ENCODE data around the gene CDH4. TPM values are rescaled to one million over a fixed set of nuclear protein-coding genes. Genes with fewer than 3 reads are reported as not detected.

Gene CDH4
- total and polyA plus RNA-seq, 3 experiments from 2014 or later, result 0.22 TPM; not detected in 2

GRCh38 chr20:61507778-61508177 is 255.7 kb downstream of the CDH4 start:
- CTCF ChIA-PET, result no interaction called here
- no peaks in the 10 kb centered on the region for H3K4me1 ChIP-seq (ENCODE audit: insufficient read depth, low read length)
- Mint-ChIP-seq H3K27ac (no peak overlapping the region), H3K9me3 (no peaks in the 10 kb centered on the region), H3K4me3 (no peak overlapping the region), H3K27me3 (peaks cover 2 to 3% of the 10 kb centered on the region in 2 donors), H3K36me3 (no peaks in the 10 kb centered on the region), H3K4me1 (no peaks in the 10 kb centered on the region)
- no peak overlapping the region for H3K27ac ChIP-seq (ENCODE audit: low read depth, low read length)
- no peaks in the 10 kb centered on the region for H3K36me3 ChIP-seq (ENCODE audit: insufficient read depth, low read length)
- H3K27me3 ChIP-seq (ENCODE audit: insufficient read depth, low read length, poor library complexity, severe bottlenecking), result no peaks in the 10 kb centered on the region
- no peak overlapping the region for H3K4me3 ChIP-seq (ENCODE audit: low read length)
- DNase-seq, result no peak
- no peaks in the 10 kb centered on the region for H3K9me3 ChIP-seq (ENCODE audit: low read length)
- POLR2A ChIA-PET, result no interaction called here

DNA sequence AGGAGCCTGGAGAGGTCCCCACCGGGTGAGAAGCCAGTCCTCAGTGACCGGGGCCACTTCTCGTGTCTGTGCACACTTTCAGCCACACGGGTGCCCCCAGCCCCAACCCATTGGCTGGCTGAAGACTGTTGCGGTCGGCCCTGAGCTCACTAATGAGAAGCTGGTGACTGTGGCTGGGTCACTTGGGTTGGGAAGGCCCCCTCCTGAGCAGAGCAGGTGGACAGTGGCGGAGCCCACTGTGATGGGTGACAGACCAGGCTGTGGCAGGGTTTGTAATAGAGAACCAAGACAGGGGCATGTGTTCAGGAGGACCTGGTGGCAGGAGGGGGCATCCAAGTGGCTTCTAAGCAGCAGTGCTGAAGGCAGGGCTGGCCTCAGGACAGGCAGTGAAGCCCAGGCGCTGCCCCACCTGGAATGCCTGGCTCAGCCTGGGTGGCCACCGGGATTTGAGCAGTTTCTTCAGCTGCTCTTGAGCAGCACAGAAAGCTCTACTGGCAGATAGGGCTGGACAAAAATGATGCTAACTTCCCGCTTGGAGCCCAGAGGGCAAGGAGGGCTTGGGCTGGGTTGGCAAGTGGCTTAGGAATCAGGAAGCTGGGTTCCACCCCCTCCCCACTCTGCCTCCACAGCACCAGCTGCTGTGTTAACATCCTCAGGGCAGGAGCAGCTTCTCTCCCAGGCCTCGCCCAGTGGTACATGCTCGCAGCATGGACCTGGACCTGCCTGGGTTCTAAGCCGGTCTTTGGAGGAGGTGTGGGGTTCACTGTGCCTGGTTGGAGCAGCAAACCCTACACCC is 256.4 kb downstream of the CDH4 start:
- Mint-ChIP-seq H3K4me3 (no peak overlapping the region), H3K36me3 (no peaks in the 10 kb centered on the region), H3K9me3 (peaks cover 0 to under 1% (median 0%) of the 10 kb centered on the region in 5 donors), H3K27me3 (peaks cover 2 to 3% of the 10 kb centered on the region in 2 donors), H3K4me1 (no peaks in the 10 kb centered on the region), H3K27ac (no peak overlapping the region)
- ChIA-PET POLR2A (no interaction called here), CTCF (no interaction called here)
- Histone ChIP-seq H3K4me3 (ENCODE audit: low read length) (no peak overlapping the region), H3K4me1 (ENCODE audit: insufficient read depth, low read length) (no peaks in the 10 kb centered on the region), H3K27ac (ENCODE audit: low read depth, low read length) (no peak overlapping the region), H3K36me3 (ENCODE audit: insufficient read depth, low read length) (no peaks in the 10 kb centered on the region), H3K27me3 (ENCODE audit: insufficient read depth, low read length, poor library complexity, severe bottlenecking) (no peaks in the 10 kb centered on the region), H3K9me3 (ENCODE audit: low read length) (no peaks in the 10 kb centered on the region)
- DNase-seq, result no peak

DNA sequence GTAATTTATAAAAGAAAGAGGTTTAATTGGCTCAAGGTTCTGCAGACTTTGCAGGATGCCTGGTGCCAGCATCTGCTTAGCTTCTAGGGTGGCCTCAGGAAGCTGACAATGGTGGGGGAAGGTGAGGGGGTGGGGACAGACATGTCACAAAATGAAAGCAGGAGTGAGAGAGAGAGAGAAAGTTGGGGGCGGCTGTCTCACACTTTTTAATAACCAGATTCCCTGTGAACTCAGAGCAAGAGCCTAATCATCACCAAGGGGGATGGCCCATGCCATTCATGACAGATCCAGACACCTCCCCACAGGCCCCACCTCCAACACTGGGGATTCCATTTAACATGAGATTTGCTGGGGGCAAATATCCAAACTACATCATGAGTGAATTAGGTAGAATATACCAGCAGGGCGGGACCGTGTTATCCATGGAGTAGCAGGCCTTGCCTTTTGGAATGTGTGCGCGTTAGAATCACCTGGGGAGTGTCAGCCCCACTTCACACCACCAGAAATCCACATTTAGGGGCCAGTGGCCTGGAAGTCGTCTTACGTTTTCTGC is 258.8 kb downstream of the CDH4 start:
- ChIA-PET POLR2A (no interaction called here), CTCF (no interaction called here)
- DNase-seq, result no peak
- Histone ChIP-seq H3K27me3 (ENCODE audit: insufficient read depth, low read length, poor library complexity, severe bottlenecking) (no peaks in the 10 kb centered on the region), H3K4me3 (ENCODE audit: low read length) (no peak overlapping the region), H3K27ac (ENCODE audit: low read depth, low read length) (no peak overlapping the region), H3K36me3 (ENCODE audit: insufficient read depth, low read length) (no peaks in the 10 kb centered on the region), H3K4me1 (ENCODE audit: insufficient read depth, low read length) (no peaks in the 10 kb centered on the region), H3K9me3 (ENCODE audit: low read length) (no peaks in the 10 kb centered on the region)
- Mint-ChIP-seq H3K27ac (no peak overlapping the region), H3K27me3 (peaks cover 0 to 4% of the 10 kb centered on the region in 2 donors), H3K36me3 (no peaks in the 10 kb centered on the region), H3K4me3 (no peak overlapping the region), H3K4me1 (no peaks in the 10 kb centered on the region), H3K9me3 (peaks cover 0 to 3% (median 0%) of the 10 kb centered on the region in 5 donors)

DNA sequence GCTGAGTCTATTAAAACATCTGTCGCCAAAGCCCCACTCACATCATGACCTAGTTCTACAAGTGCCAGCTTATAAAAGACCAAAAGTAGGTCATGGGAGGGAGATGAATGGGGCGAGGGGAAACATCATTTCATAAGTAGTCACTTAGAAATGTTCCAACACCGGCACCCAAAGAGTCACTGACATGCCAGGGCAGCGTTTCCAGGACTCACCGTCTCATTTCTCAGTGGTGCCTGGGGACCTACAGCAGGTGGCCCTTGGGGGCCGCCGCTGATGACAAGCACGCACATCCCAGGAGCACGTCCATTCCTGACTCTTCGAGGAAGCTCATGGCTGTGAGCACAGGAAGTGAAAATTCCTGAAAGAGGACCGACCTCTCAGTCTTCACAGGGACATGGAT is 260.4 kb downstream of the CDH4 start:
- DNase-seq, result no peak
- Histone ChIP-seq H3K4me1 (ENCODE audit: insufficient read depth, low read length) (no peaks in the 10 kb centered on the region), H3K9me3 (ENCODE audit: low read length) (no peaks in the 10 kb centered on the region), H3K36me3 (ENCODE audit: insufficient read depth, low read length) (no peaks in the 10 kb centered on the region), H3K4me3 (ENCODE audit: low read length) (no peak overlapping the region), H3K27ac (ENCODE audit: low read depth, low read length) (no peak overlapping the region), H3K27me3 (ENCODE audit: insufficient read depth, low read length, poor library complexity, severe bottlenecking) (no peaks in the 10 kb centered on the region)
- POLR2A ChIA-PET, result no interaction called here
- no peaks in the 10 kb centered on the region for H3K4me1 Mint-ChIP-seq
- no peak overlapping the region for H3K4me3 Mint-ChIP-seq
- H3K36me3 Mint-ChIP-seq, result no peaks in the 10 kb centered on the region
- H3K27ac Mint-ChIP-seq, result no peak overlapping the region
- H3K9me3 Mint-ChIP-seq, result peaks cover 0 to 3% (median 0%) of the 10 kb centered on the region in 5 donors
- CTCF ChIA-PET, result no interaction called here
- peaks cover 0 to 6% of the 10 kb centered on the region in 2 donors for H3K27me3 Mint-ChIP-seq

GRCh38 chr20:61513124-61514017 is 261.3 kb downstream of the CDH4 start:
- Mint-ChIP-seq H3K4me3 (no peak overlapping the region), H3K27me3 (peaks cover 0 to 6% of the 10 kb centered on the region in 2 donors), H3K4me1 (no peaks in the 10 kb centered on the region), H3K27ac (no peak overlapping the region), H3K9me3 (peaks cover 0 to 3% (median 0%) of the 10 kb centered on the region in 5 donors), H3K36me3 (no peaks in the 10 kb centered on the region)
- no peaks in the 10 kb centered on the region for H3K4me1 ChIP-seq (ENCODE audit: insufficient read depth, low read length)
- H3K27ac ChIP-seq (ENCODE audit: low read depth, low read length), result no peak overlapping the region
- DNase-seq, result no peak
- no peaks in the 10 kb centered on the region for H3K36me3 ChIP-seq (ENCODE audit: insufficient read depth, low read length)
- POLR2A ChIA-PET, result no interaction called here
- no peaks in the 10 kb centered on the region for H3K27me3 ChIP-seq (ENCODE audit: insufficient read depth, low read length, poor library complexity, severe bottlenecking)
- H3K4me3 ChIP-seq (ENCODE audit: low read length), result no peak overlapping the region
- CTCF ChIA-PET, result no interaction called here
- no peaks in the 10 kb centered on the region for H3K9me3 ChIP-seq (ENCODE audit: low read length)

DNA sequence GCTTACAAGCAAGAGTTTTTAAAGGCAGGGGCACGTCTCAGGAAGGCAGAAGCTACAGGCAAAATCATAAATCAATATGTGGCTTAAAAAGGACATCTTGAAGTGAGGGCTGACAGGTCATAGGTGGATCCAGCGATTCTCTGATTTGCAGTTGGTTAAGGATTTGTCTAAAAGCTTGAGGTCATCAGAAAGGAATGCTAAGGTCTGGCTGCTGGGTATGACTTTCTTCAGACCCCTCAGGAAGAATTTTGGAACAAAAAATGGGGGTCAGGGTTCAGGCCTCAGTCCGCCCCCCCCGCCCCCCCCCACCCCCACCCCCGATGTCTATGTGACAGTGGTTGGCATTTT is 261.9 kb downstream of the CDH4 start:
- Mint-ChIP-seq H3K4me1 (no peaks in the 10 kb centered on the region), H3K27ac (no peak overlapping the region), H3K9me3 (peaks cover 0 to 6% (median 0%) of the 10 kb centered on the region in 5 donors), H3K4me3 (no peak overlapping the region), H3K27me3 (peaks cover 0 to 6% of the 10 kb centered on the region in 2 donors), H3K36me3 (no peaks in the 10 kb centered on the region)
- Histone ChIP-seq H3K9me3 (ENCODE audit: low read length) (no peaks in the 10 kb centered on the region), H3K36me3 (ENCODE audit: insufficient read depth, low read length) (no peaks in the 10 kb centered on the region), H3K4me1 (ENCODE audit: insufficient read depth, low read length) (no peaks in the 10 kb centered on the region), H3K4me3 (ENCODE audit: low read length) (no peak overlapping the region), H3K27me3 (ENCODE audit: insufficient read depth, low read length, poor library complexity, severe bottlenecking) (no peaks in the 10 kb centered on the region), H3K27ac (ENCODE audit: low read depth, low read length) (no peak overlapping the region)
- DNase-seq, result no peak
- POLR2A ChIA-PET, result no interaction called here
- CTCF ChIA-PET, result no interaction called here

DNA sequence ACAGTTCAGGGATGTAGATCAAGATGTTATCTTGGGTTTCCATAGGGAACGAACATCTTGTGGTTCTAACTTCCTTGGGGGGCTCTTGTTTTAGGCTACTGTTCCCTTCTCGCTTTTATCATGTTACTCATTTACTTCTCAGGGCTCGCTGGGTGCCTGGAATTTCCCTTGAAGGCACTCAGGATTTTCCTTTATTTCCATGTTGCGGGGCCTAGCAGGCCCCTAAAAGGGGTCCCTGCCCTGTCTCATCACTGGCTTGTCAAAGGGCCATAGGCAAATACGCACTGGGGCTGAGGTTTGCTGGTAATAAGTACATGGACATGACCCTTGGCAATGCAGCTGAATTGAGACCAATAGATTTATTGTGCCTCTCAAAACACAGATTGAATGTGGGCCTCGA is 262.3 kb downstream of the CDH4 start:
- no peak for DNase-seq
- Mint-ChIP-seq H3K9me3 (peaks cover 0 to 6% (median 0%) of the 10 kb centered on the region in 5 donors), H3K36me3 (no peaks in the 10 kb centered on the region), H3K27me3 (peaks cover 0 to 6% of the 10 kb centered on the region in 2 donors), H3K4me3 (no peak overlapping the region), H3K27ac (no peak overlapping the region), H3K4me1 (no peaks in the 10 kb centered on the region)
- ChIA-PET POLR2A (no interaction called here), CTCF (no interaction called here)
- Histone ChIP-seq H3K4me3 (ENCODE audit: low read length) (no peak overlapping the region), H3K27me3 (ENCODE audit: insufficient read depth, low read length, poor library complexity, severe bottlenecking) (no peaks in the 10 kb centered on the region), H3K36me3 (ENCODE audit: insufficient read depth, low read length) (no peaks in the 10 kb centered on the region), H3K4me1 (ENCODE audit: insufficient read depth, low read length) (no peaks in the 10 kb centered on the region), H3K9me3 (ENCODE audit: low read length) (no peaks in the 10 kb centered on the region), H3K27ac (ENCODE audit: low read depth, low read length) (no peak overlapping the region)

GRCh38 chr20:61514805-61515505 is 262.9 kb downstream of the CDH4 start:
- Histone ChIP-seq H3K27ac (ENCODE audit: low read depth, low read length) (no peak overlapping the region), H3K27me3 (ENCODE audit: insufficient read depth, low read length, poor library complexity, severe bottlenecking) (no peaks in the 10 kb centered on the region), H3K9me3 (ENCODE audit: low read length) (no peaks in the 10 kb centered on the region), H3K4me3 (ENCODE audit: low read length) (no peak overlapping the region), H3K36me3 (ENCODE audit: insufficient read depth, low read length) (no peaks in the 10 kb centered on the region), H3K4me1 (ENCODE audit: insufficient read depth, low read length) (no peaks in the 10 kb centered on the region)
- CTCF ChIA-PET, result no interaction called here
- Mint-ChIP-seq H3K27me3 (peaks cover 0 to 6% of the 10 kb centered on the region in 2 donors), H3K4me1 (no peaks in the 10 kb centered on the region), H3K9me3 (peaks cover 0 to 6% (median 0%) of the 10 kb centered on the region in 5 donors), H3K36me3 (no peaks in the 10 kb centered on the region), H3K4me3 (no peak overlapping the region), H3K27ac (no peak overlapping the region)
- POLR2A ChIA-PET, result no interaction called here
- no peak for DNase-seq
